Neural cell (in vitro differentiated cells): ENCODE measurements around the gene GJA3. TPM values are rescaled to one million over a fixed set of nuclear protein-coding genes. Genes with fewer than 3 reads are reported as not detected.

Source experiments
- H2AFZ ChIP-seq: fragments of 200-600, 300-800 bp; sonication (generic), shearing (Covaris generic); 2 replicates; pipeline ENCODE4 v1.6.0; 2014; ENCODE audit warnings: low read depth, mild to moderate bottlenecking, antibody characterized with exemption, low read length, moderate library complexity
- H3F3A ChIP-seq: fragments of 200-600 bp; shearing (Covaris generic); 2 replicates; pipeline ENCODE4 v1.6.1; 2016; ENCODE audit warnings: mild to moderate bottlenecking, moderate library complexity, mixed read lengths, antibody characterized with exemption, low read length; ENCODE audit not compliant: insufficient read depth, poor library complexity, severe bottlenecking
- H3K27ac ChIP-seq: fragments of 200-600, 300-800 bp; sonication (generic), shearing (Covaris generic); 2 replicates; pipeline ENCODE4 v1.5.1; 2014; ENCODE audit warnings: mild to moderate bottlenecking, low read length, moderate library complexity
- H3K27me3 ChIP-seq: fragments of 300-800, 200-600 bp; sonication (generic), shearing (Covaris generic); 2 replicates; pipeline ENCODE4 v1.6.0; 2014; ENCODE audit warnings: mild to moderate bottlenecking, low read depth, low read length, moderate library complexity; ENCODE audit not compliant: insufficient read depth
- H3K36me3 ChIP-seq: fragments of 300-800, 200-600 bp; sonication (generic), shearing (Covaris generic); 2 replicates; pipeline ENCODE4 v1.5.1; 2014; ENCODE audit warnings: mild to moderate bottlenecking, antibody characterized with exemption, low read length, moderate library complexity; ENCODE audit not compliant: insufficient read depth
- H3K4me2 ChIP-seq: fragments of 300-800, 200-600 bp; sonication (generic), shearing (Covaris generic); 2 replicates; pipeline ENCODE4 v1.6.0; 2014; ENCODE audit warnings: mild to moderate bottlenecking, low read length
- H3K4me3 ChIP-seq: fragments of 300-800, 200-600 bp; sonication (generic), shearing (Covaris generic); 2 replicates; pipeline ENCODE4 v1.5.1; 2014; ENCODE audit warnings: mild to moderate bottlenecking, low read length, moderate library complexity
- H3K79me2 ChIP-seq: fragments of 200-600 bp; shearing (Covaris generic); replicated peaks from 2 replicates; pipeline ENCODE4 v1.6.0; 2014; ENCODE audit warnings: mild to moderate bottlenecking, low read length, moderate library complexity; ENCODE audit not compliant: insufficient read depth
- H3K9ac ChIP-seq: fragments of 300-800, 200-600 bp; sonication (generic), shearing (Covaris generic); 2 replicates; pipeline ENCODE4 v1.6.1; 2016; ENCODE audit warnings: mild to moderate bottlenecking, low read length, mixed read lengths
- H3K9me2 ChIP-seq: fragments of 200-600 bp; shearing (Covaris generic); 2 replicates; pipeline ENCODE4 v1.6.1; 2016; ENCODE audit warnings: mild to moderate bottlenecking, low read length, mixed read lengths; ENCODE audit not compliant: insufficient read depth
- H3K9me3 ChIP-seq: fragments of 200-600, 300-800 bp; sonication (generic), shearing (Covaris generic); 2 replicates; pipeline ENCODE4 v1.6.1; 2016; ENCODE audit warnings: mild to moderate bottlenecking, mixed run types, low read length, moderate library complexity, mixed read lengths
- H4K20me1 ChIP-seq: fragments of 200-600 bp; shearing (Covaris generic); 2 replicates; pipeline ENCODE4 v1.6.1; 2016; ENCODE audit warnings: mild to moderate bottlenecking, mixed run types; ENCODE audit not compliant: insufficient read depth
- EP300 ChIP-seq: fragments of 450-650 bp; conservative IDR thresholded peaks from 2 replicates; pipeline ENCODE4 v1.6.1; 2014; ENCODE audit warnings: antibody characterized with exemption, mild to moderate bottlenecking, moderate library complexity; ENCODE audit not compliant: poor library complexity, severe bottlenecking
- EZH2 ChIP-seq: fragments of 200-600, 300-800 bp; shearing (Covaris generic), sonication (generic); IDR thresholded peaks from 2 replicates; pipeline ENCODE4 v1.6.1; 2014; ENCODE audit warnings: antibody characterized with exemption, low read length, borderline replicate concordance, mild to moderate bottlenecking; ENCODE audit not compliant: insufficient read depth, poor library complexity, severe bottlenecking
- MXI1 ChIP-seq: fragments of 450-650 bp; conservative IDR thresholded peaks from 2 replicates; pipeline ENCODE4 v1.6.1; 2014; ENCODE audit warnings: antibody characterized with exemption, mild to moderate bottlenecking; ENCODE audit not compliant: poor library complexity, severe bottlenecking
- POLR2AphosphoS5 ChIP-seq: IDR thresholded peaks from 2 replicates; pipeline ENCODE4 v1.6.1; 2012
- RAD21 ChIP-seq: fragments of 450-650 bp; conservative IDR thresholded peaks from 2 replicates; pipeline ENCODE4 v1.6.1; 2014; ENCODE audit warnings: antibody characterized with exemption, mild to moderate bottlenecking, moderate library complexity
- REST ChIP-seq: IDR thresholded peaks from 2 replicates; pipeline ENCODE4 v1.6.1; 2012; ENCODE audit warnings: borderline replicate concordance
- SMC3 ChIP-seq: fragments of 450-650 bp; conservative IDR thresholded peaks from 2 replicates; pipeline ENCODE4 v1.6.1; 2014; ENCODE audit warnings: antibody characterized with exemption, mild to moderate bottlenecking, moderate library complexity; ENCODE audit not compliant: poor library complexity
- TAF1 ChIP-seq: IDR thresholded peaks from 2 replicates; pipeline ENCODE4 v1.6.1; 2012; ENCODE audit warnings: low read depth
- polyA plus RNA-seq: library from polyadenylated mRNA; depleted of rRNA; stranded (reverse); fragments of >200 nt; gene quantifications from 2 replicates; pipeline ENCODE4 v1.2.3, GENCODE V29; 2014
- TF ChIP-seq, protein P1 (sequence below): fragments of 450-650 bp; IDR thresholded peaks from 2 replicates; pipeline ENCODE4 v1.5.1; 2014; ENCODE audit warnings: antibody characterized with exemption, mild to moderate bottlenecking, moderate library complexity; ENCODE audit not compliant: poor library complexity, severe bottlenecking

GJA3 gene
- polyA plus RNA-seq, 1 donor from 2014 or later: not detected

DNA sequence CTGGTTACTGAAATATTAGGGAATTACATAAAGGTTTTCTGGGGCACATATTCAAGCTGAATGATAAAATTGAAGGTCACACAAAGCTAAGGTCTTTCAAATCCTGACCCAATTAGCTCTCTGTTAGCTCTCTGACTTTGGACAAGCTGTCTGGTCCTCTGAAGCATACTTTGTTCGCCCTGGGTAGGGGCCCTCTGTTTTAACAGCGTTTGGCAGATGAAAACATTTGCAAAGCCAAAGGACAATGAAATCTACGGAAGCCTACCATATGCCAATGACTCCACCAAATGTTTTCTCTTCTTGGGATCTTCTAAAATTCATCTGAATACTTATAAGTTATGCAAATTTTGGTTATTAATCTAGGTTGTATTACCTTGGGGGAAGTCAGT lies 14.5 kb upstream of the GJA3 start:
- no peaks in the 10 kb centered on the region for H3K27me3 ChIP-seq
- no peak overlapping the region for H2AFZ ChIP-seq
- H3K4me3 ChIP-seq: no peak overlapping the region
- H3K4me2 ChIP-seq: no peak overlapping the region
- TF ChIP-seq POLR2AphosphoS5: no peak
- no peak for TF ChIP-seq TAF1
- TF ChIP-seq EP300: no peak
- no peaks in the 10 kb centered on the region for H3K36me3 ChIP-seq
- H3K27ac ChIP-seq: no peak overlapping the region
- H3F3A ChIP-seq: no peaks in the 10 kb centered on the region
- no peaks in the 10 kb centered on the region for H3K9me3 ChIP-seq
- H3K9ac ChIP-seq: no peak overlapping the region
- no peaks in the 10 kb centered on the region for H4K20me1 ChIP-seq
- H3K79me2 ChIP-seq: no peaks in the 10 kb centered on the region
- H3K9me2 ChIP-seq: no peaks in the 10 kb centered on the region

GRCh38 chr13:20174656-20175405 lies 14.0 kb upstream of the GJA3 start:
- no peaks in the 10 kb centered on the region for H3K9me2 ChIP-seq
- no peaks in the 10 kb centered on the region for H3K27me3 ChIP-seq
- no peak overlapping the region for H3K4me2 ChIP-seq
- no peak overlapping the region for H2AFZ ChIP-seq
- no peak overlapping the region for H3K9ac ChIP-seq
- no peak for TF ChIP-seq RAD21
- no peaks in the 10 kb centered on the region for H3K9me3 ChIP-seq
- no peaks in the 10 kb centered on the region for H3F3A ChIP-seq
- no peak overlapping the region for H3K27ac ChIP-seq
- H3K36me3 ChIP-seq: no peaks in the 10 kb centered on the region
- H3K79me2 ChIP-seq: no peaks in the 10 kb centered on the region
- no peak overlapping the region for H3K4me3 ChIP-seq
- H4K20me1 ChIP-seq: no peaks in the 10 kb centered on the region

DNA sequence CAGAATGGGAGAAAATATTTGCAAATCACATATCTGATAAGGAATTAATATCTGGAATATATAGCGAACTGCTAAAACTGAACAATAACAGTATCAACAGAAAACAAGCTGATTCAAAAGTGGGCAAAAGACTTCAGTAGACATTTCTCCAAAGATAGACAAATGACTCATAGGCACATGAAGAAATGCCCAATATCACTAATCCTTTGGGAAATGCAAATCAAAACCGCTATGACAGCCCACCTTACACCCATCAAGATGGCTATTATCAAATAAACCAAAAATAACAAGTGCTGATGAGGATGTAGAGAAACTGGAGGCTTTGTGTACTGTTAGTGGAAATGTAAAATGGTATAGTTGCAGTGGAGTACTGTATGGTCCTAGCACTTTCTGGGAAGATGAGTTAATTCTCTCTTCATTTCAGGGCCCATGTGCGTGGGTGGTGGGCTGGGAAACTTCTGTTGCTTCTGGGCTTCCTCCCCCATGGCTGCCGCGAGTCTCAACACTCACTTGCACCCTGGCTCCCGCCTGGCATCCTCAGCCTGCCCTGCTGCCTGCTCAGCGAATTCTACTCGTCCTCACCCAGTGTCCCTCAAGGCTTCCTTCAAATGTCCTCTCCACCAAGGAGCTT lies 12.4 kb upstream of the GJA3 start:
- no peaks in the 10 kb centered on the region for H3K36me3 ChIP-seq
- no peaks in the 10 kb centered on the region for H3K9me3 ChIP-seq

More for the DNA sequence above, 12.4 kb upstream of the GJA3 start:
- Histone ChIP-seq H3K9me2 (no peaks in the 10 kb centered on the region), H4K20me1 (no peaks in the 10 kb centered on the region), H3K79me2 (no peaks in the 10 kb centered on the region), H3K27me3 (no peaks in the 10 kb centered on the region), H3K9ac (no peak overlapping the region), H3F3A (no peaks in the 10 kb centered on the region), H2AFZ (no peak overlapping the region), H3K4me3 (no peak overlapping the region), H3K27ac (no peak overlapping the region), H3K4me2 (no peak overlapping the region)
- no peak for TF ChIP-seq TAF1
- TF ChIP-seq MXI1: no peak
- TF ChIP-seq REST: no peak
- no peak for TF ChIP-seq EZH2
- no peak for TF ChIP-seq RAD21
- no peak for TF ChIP-seq POLR2AphosphoS5
- TF ChIP-seq, protein P1, sequence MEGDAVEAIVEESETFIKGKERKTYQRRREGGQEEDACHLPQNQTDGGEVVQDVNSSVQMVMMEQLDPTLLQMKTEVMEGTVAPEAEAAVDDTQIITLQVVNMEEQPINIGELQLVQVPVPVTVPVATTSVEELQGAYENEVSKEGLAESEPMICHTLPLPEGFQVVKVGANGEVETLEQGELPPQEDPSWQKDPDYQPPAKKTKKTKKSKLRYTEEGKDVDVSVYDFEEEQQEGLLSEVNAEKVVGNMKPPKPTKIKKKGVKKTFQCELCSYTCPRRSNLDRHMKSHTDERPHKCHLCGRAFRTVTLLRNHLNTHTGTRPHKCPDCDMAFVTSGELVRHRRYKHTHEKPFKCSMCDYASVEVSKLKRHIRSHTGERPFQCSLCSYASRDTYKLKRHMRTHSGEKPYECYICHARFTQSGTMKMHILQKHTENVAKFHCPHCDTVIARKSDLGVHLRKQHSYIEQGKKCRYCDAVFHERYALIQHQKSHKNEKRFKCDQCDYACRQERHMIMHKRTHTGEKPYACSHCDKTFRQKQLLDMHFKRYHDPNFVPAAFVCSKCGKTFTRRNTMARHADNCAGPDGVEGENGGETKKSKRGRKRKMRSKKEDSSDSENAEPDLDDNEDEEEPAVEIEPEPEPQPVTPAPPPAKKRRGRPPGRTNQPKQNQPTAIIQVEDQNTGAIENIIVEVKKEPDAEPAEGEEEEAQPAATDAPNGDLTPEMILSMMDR: no peak
- no peak for TF ChIP-seq SMC3
- TF ChIP-seq EP300: no peak
